ENCODE results near the gene LMBR1L. TPM values are rescaled to one million over a fixed set of nuclear protein-coding genes. Genes with fewer than 3 reads are reported as not detected.

LMBR1L gene
- total RNA-seq, 1 donor = 47.9 TPM

DNA sequence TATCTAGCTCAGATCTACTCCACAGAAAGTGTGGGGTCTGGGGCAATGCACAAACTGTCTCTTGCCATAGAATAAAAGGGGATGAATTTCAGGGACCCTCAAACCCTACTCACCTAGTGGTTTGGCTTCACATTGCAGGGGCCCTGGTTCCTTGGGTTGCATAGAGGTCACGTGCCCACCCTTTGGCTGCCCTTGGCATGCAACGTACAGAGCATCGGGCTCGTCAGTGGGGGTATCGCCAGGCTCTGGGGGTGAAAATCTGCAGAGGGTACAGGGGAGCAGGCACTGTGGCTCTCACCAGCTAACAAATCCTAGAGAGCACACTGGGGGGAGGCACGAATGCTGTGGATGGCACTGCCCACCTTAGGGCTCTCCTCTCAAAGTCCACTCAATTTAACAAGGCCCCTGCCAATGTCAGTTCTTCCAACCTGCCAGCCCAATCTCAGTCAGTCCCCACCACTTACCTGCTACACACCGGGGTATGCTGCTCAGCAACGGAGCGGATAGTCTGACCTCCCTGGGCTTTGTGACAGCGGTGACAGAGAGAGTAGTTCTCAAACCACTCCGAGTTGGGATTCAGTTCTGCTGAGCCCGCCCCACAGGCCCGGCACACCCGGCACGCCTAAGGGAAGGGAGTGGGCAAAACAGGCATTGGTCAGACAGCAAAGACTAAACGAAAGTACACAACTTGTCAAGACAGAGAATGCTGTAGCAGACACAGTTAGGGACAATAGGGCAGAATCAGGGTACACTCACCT is 58.0 kb downstream of the LMBR1L start:
- no peak overlapping the region for H3K4me3 ChIP-seq (ENCODE audit: low read depth, low read length)
- no peak for DNase-seq (ENCODE audit: low read depth)
- TF ChIP-seq, protein P1, sequence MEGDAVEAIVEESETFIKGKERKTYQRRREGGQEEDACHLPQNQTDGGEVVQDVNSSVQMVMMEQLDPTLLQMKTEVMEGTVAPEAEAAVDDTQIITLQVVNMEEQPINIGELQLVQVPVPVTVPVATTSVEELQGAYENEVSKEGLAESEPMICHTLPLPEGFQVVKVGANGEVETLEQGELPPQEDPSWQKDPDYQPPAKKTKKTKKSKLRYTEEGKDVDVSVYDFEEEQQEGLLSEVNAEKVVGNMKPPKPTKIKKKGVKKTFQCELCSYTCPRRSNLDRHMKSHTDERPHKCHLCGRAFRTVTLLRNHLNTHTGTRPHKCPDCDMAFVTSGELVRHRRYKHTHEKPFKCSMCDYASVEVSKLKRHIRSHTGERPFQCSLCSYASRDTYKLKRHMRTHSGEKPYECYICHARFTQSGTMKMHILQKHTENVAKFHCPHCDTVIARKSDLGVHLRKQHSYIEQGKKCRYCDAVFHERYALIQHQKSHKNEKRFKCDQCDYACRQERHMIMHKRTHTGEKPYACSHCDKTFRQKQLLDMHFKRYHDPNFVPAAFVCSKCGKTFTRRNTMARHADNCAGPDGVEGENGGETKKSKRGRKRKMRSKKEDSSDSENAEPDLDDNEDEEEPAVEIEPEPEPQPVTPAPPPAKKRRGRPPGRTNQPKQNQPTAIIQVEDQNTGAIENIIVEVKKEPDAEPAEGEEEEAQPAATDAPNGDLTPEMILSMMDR (IDR thresholded peaks at IDR 0.05; ENCODE audit: insufficient read depth, low read depth, low read length) = no peak

DNA sequence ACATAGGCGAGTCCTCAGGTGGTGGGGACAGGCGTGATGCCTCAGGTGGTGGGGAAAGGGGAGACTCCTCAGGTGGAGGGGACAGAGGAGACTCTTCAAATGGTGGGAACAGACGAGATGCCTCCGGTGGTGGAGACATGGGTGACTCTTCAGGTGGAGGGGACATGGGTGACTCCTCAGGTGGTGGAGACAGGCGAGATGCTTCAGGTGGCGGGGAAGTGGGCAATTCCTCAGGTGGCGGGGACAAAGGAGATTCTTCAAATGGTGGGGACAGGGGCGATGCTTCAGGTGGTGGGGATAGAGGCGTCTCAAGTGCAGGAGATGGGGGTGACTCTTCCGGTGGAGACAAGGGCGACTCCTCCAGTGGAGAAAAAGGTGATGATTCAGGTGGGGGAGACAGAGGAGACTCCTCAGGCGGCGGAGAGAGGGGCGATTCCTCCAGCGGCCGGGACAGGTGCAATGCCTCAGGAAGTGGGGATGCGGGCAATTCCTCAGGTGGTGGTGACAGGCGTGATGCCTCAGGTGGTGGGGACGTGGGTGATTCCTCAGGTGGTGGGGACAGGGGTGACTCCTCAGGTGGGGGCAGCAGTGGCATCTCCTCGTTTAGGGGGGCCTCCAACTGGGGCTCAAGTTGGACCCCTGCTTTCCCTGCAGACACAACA is 58.7 kb downstream of the LMBR1L start:
- no peak for DNase-seq (ENCODE audit: low read depth)

DNA sequence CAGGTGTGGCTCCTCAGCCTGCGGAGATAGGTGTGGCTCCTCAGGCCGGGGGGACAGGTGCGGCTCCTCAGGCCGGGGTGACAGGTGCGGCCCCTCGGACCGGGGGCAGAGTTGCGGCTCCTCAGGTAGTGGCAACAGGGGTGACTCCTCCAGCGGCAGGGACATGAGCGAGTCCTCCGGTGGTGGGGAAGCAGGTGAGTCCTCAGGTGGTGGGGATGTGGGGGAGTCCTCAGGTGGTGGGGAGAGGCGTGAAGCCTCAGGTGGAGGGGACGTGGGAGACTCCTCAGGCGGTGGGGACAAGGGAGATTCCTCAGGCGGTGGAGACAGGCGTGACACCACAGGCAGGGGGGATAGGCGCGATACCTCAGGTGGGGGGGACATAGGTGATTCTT is 59.3 kb downstream of the LMBR1L start:
- no peak for DNase-seq (ENCODE audit: low read depth)
- no peak overlapping the region for H3K4me3 ChIP-seq (ENCODE audit: low read depth, low read length)
- TF ChIP-seq, protein P1 (IDR thresholded peaks at IDR 0.05; ENCODE audit: insufficient read depth, low read depth, low read length) = no peak

More for the DNA sequence above, 58.7 kb downstream of the LMBR1L start:
- H3K4me3 ChIP-seq (ENCODE audit: low read depth, low read length) = no peak overlapping the region
- TF ChIP-seq, protein P1 (IDR thresholded peaks at IDR 0.05; ENCODE audit: insufficient read depth, low read depth, low read length) = no peak

DNA sequence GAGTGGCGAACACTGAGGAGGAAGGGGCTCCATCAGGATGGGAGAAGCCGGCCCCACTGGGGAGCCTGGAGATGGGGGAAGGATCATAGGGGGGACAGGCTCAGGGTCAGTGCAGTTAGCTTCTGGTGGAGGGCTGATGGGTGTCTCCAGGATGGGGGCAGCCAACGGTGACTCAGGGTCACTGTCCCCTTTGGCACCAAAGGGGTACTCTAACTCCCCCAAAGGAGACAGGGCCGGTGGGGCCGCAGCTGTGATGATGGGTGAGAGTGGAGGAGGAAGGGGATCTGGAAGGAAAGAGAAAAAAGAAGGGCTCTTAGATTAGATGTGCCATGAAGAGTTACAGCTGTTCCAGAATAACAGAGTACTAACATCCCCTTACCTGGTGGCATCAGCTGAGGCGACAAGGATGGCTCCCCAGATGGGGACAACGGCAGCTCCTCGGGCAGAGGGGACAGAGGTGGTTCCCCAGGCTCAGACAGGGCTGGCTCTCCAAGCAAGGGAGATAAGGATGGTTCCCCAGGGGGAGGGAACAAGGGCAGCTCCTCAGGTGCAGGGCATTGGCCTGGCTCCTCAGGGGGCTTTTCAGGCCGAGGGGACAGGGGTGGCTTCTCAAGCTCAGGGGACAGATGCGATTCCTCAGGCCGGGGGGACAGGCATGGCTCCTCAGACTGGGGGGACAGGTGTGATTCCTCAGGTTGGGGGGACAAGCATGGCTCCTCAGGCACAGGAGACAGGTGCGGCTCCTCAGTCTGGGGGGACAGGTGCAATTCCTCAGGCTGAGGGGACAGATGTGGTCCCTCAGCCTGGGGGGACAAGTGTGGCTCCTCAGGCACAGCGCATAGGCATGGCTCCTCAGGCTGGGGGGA is 59.9 kb downstream of the LMBR1L start:
- TF ChIP-seq, protein P1 (IDR thresholded peaks at IDR 0.05; ENCODE audit: insufficient read depth, low read depth, low read length) = no peak
- no peak for DNase-seq (ENCODE audit: low read depth)
- H3K4me3 ChIP-seq (ENCODE audit: low read depth, low read length) = no peak overlapping the region

DNA sequence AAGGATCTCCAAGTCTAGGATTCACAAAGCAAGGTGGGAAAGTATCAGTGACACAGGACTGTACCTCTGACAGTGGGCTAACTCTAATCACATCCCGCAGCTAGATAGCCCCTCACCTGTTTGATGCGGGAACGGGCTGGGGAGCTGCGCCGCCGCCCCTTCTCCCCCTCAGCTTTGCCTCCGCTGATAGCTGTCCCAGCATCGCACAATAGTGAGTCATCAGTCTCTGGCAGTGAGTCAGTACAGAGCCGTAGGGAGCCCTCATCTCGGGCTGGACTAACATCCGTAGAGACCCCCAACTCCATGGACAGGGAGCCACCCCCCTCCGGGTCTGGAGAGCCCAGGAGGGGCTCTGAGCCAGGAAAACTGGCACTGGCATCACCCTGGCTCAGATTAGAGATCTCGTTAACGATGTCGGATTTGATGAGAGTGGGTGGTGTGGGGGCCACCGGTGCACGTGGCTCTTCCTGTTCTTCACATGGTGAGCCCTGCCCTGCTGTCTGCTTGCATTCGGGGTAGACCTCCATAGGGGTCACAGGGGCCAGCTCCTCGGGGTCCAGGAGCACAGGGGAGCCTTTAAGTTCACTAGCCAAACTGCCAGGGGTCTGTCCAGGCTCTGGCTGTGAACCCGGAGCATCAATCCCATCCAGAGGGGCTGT is 61.0 kb downstream of the LMBR1L start:
- no peak overlapping the region for H3K4me3 ChIP-seq (ENCODE audit: low read depth, low read length)
- peak; percentile 47 for DNase-seq (ENCODE audit: low read depth)
- TF ChIP-seq, protein P1 (IDR thresholded peaks at IDR 0.05; ENCODE audit: insufficient read depth, low read depth, low read length) = no peak

DNA sequence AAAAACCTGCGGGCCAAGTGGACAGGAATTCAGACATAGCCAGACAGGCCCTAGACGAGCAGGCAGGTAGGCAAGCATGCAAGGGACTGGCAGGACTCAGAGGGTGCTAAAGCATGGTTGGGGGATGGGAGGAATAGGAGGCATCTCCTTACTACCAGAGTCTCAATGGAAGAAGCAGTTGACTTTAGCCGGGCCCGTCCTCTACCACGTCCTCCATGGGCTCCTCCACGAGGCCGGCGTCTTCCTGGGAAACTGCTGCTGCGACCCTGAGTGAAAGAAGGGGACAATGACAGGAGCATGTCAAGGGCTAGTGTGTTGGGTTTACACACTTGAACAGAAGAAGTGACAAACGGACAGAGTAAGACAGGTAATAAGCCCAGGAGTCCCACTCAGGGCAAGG is 61.7 kb downstream of the LMBR1L start:
- H3K4me3 ChIP-seq (ENCODE audit: low read depth, low read length) = no peak overlapping the region
- DNase-seq (ENCODE audit: low read depth) = no peak
- TF ChIP-seq, protein P1 (IDR thresholded peaks at IDR 0.05; ENCODE audit: insufficient read depth, low read depth, low read length) = no peak

All from fibroblast of villous mesenchyme (primary cell).